GM10248 (cell line): ENCODE results near the gene FAIM2.
"Not testable (repeated sequence)": the region's sequence is repeated elsewhere in the genome, so short reads cannot be mapped to it uniquely, and the experiment has no call there.

Source experiments
- CTCF ChIA-PET: fragments of 300-600 bp; sonication (Branson Sonifier 250); formaldehyde crosslinking; extraction: SDS; loops from one replicate; lab custom pipeline; 2021; ENCODE audit warnings: antibody characterized with exemption; lab: Yijun Ruan, JAX
- POLR2A ChIA-PET: fragments of 350-650 bp; sonication (Branson Sonifier 250); formaldehyde crosslinking; extraction: SDS; loops from one replicate; lab custom pipeline; 2020; ENCODE audit warnings: antibody characterized with exemption; lab: Yijun Ruan, JAX
- DNase-seq: peaks from one replicate; pipeline ENCODE4 v3.0.0; 2012; ENCODE audit errors: extremely low spot score
- TF ChIP-seq, protein P1 (sequence below): IDR thresholded peaks from 2 replicates; pipeline ENCODE4 v1.5.1; 2012; ENCODE audit warnings: mild to moderate bottlenecking, low read depth; ENCODE audit errors: extremely low read depth, missing control alignments, control extremely low read depth

FAIM2 gene

DNA sequence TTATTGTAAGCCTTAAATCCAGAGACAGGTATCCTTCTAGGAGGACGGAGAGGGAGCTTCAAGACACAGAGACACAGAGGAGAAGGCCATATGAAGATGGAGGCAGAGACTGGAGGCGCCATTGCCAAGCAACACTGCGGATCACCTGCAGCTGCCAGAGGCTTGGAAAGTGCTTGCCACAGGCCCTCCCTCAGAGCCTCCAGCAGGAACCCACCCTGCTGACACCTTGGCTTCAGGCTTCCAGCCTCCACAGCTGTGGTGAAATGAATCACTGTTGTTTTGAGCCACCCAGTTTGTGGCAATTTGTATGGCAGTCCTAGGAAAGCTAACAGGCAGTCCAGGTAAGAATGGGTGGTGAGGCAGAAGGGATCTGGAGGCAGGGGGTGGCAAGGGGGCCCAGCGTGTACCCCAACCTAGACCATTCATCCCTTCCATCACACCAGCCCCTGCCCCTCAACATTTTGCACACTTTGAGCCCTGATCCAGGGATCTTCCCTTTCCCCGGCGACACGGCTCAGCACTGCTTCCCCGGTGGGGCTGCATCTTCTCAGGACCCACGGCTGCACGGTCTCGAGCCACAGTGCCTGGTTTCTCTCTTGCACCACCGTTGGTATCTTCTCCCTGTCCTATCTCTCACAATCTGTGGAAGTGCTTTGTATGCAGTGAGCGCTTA lies 38.5 kb downstream of the FAIM2 start:
- POLR2A ChIA-PET, result no interaction called here
- no peak for DNase-seq
- TF ChIP-seq, protein P1, sequence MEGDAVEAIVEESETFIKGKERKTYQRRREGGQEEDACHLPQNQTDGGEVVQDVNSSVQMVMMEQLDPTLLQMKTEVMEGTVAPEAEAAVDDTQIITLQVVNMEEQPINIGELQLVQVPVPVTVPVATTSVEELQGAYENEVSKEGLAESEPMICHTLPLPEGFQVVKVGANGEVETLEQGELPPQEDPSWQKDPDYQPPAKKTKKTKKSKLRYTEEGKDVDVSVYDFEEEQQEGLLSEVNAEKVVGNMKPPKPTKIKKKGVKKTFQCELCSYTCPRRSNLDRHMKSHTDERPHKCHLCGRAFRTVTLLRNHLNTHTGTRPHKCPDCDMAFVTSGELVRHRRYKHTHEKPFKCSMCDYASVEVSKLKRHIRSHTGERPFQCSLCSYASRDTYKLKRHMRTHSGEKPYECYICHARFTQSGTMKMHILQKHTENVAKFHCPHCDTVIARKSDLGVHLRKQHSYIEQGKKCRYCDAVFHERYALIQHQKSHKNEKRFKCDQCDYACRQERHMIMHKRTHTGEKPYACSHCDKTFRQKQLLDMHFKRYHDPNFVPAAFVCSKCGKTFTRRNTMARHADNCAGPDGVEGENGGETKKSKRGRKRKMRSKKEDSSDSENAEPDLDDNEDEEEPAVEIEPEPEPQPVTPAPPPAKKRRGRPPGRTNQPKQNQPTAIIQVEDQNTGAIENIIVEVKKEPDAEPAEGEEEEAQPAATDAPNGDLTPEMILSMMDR, result no peak
- CTCF ChIA-PET, result interaction anchor here (0.7 to 5.2 kb wide), 11 partner anchors 9 to 229 kb away, joined by 3 to 30 read pairs (median 11); partner anchors contain the start of gene TMBIM6

- no peak for DNase-seq
- ChIA-PET CTCF (interaction anchor here (0.7 to 5.2 kb wide), 7 partner anchors 9 to 229 kb away, joined by 3 to 30 read pairs (median 3); partner anchors contain the start of gene TMBIM6), POLR2A (no interaction called here)
- TF ChIP-seq, protein P1, result no peak
These were observed 39.0 kb downstream of the FAIM2 start for GRCh38 chr12:49864798-49865090.

- CTCF ChIA-PET, result interaction anchor here (0.7 to 5.2 kb wide), 7 partner anchors 8 to 228 kb away, joined by 3 to 30 read pairs (median 3); partner anchors contain the start of gene TMBIM6
- DNase-seq, result no peak
- POLR2A ChIA-PET, result no interaction called here
- TF ChIP-seq, protein P1, result no peak
These were observed 39.5 kb downstream of the FAIM2 start for GRCh38 chr12:49863946-49864797.

DNA sequence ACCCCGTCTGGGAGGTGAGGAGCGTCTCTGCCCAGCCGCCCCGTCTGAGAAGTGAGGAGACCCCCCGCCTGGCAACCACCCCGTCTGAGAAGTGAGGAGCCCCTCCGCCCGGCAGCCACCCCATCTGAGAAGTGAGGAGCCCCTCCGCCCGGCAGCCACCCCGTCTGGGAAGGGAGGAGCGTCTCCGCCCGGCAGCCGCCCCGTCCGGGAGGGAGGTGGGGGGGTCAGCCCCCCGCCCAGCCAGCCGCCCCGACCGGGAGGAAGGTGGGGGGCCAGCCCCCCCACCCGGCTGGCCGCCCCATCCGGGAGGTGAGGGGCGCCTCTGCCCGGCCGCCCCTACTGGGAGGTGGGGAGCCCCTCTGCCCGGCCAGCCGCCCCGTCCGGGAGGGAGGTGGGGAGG lies 42.8 kb downstream of the FAIM2 start:
- POLR2A ChIA-PET, DNase-seq, CTCF ChIA-PET: not testable (repeated sequence)

DNA sequence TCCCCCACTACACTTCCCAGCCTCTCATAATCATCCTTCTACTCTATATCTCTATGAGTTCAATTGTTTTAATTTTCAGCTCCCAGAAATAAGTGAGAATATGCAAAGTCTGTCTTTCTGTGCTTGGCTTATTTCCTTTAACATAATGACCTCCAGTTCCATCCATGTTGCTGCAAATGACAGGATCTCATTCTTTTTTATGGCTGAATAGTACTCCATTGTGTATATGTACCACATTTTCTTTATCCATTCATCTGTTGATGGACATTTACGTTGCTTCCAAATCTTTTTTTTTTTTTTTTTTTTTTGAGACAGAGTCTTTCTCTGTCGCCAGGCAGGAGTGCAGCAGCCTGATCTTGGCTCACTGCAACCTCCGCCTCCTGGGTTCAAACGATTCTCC lies 47.8 kb downstream of the FAIM2 start:
- ChIA-PET POLR2A (interaction anchor here (0.7 kb wide), 1 partner anchor 110 kb away, joined by 3 read pairs; no protein-coding TSS in a partner anchor), CTCF (interaction anchor here (1.0 to 3.7 kb wide), 4 partner anchors 9 to 16 kb away, joined by 4 to 30 read pairs (median 4); no protein-coding TSS in a partner anchor)
- DNase-seq, result not testable (repeated sequence)

- CTCF ChIA-PET, result interaction anchor here (1.0 to 3.7 kb wide), 2 partner anchors 8 to 12 kb away, joined by 4 to 30 read pairs; no protein-coding TSS in a partner anchor
- TF ChIP-seq, protein P1, result no peak
- POLR2A ChIA-PET, result no interaction called here
- DNase-seq, result no peak
These were observed 48.7 kb downstream of the FAIM2 start for GRCh38 chr12:49854976-49855375.

- ChIA-PET POLR2A (no interaction called here), CTCF (no interaction called here)
- TF ChIP-seq, protein P1, result no peak
- DNase-seq, result no peak
These were observed 50.0 kb downstream of the FAIM2 start for GRCh38 chr12:49853671-49854070.
